Activated T-cell treated with anti-CD3 and anti-CD28 coated beads, Interleukin-2, amount 50 U/mL, for 48 hours (primary cell): Measurements from ENCODE around the gene CNMD.

Experiments
- DNase-seq, 2 experiments: peaks; one replicate each; pipeline ENCODE4 v3.0.0-alpha.2; 2020

Gene CNMD

DNA sequence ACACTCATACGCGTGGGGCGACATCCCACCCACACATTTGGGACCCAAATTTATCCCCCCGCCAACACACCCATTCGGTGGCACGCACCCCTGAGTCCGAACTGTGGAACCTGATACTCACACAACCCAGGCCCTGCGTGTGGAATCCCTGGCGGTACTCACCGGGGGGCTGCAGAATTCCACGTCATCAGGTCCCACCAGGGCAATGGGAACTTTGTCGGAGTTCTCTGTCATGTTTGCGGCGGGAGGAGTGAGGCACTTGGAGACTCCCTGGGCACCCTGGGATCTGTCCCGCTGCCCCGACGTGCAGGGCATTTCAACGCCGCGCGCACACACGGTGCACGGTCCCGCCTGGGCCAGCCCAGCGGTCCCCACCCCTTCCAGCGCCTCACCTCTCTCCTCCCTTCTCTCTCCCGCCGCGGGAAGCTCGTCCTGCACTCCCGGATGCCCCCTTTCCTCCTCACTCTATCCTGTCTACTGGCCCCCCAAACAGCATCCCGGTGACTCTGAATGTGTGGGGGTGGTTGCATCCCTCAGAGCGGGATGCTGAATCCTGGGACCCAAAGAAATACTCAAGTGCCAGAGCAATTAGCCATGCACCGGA is at the start of gene CNMD:
Gene CNMD (minus strand): TSS at position 353 of the 604 bp plus-strand sequence. CDS start 119 bp downstream, at position 234.
- no peak for DNase-seq

DNA sequence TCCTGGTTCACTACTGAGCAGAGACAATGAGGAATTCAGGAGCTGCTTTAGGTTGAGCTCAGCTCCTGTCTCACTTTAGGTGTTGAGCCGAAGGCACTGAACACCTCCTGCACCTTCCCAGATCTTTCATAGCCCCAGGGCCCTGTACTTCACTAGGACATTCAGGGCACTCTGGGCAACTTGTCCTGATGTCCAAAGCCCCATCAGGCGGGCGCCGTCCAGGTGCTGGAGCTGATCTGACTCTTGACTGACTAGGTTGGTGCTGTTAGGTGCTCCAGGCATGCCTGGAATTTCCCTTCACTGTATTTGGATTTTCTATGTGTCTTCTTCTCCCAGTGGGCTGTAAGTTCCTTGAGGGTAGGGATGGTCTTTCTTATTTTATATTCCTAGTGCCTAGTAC is 48.4 kb upstream of the CNMD start:
- no peak for DNase-seq

DNA sequence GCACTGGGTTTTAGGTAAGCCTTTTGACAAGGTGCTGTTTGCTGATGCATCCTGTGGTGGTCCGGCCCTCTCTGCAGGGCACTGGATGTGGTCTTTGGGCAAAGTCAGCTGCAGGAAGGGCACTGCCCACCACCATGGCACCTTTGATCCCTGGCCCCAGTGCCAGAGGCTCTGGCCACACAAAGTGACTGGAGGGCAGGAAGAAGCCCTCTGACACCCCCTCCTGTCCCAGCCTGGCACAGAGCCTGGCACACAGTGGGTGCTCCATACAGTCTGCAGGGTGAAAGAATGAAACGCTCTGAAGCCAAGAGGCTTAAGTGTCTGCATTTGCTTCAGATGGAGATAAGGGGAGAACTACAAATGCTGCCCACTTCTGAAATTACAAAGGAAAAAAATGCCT is 47.6 kb upstream of the CNMD start:
- no peak for DNase-seq

DNA sequence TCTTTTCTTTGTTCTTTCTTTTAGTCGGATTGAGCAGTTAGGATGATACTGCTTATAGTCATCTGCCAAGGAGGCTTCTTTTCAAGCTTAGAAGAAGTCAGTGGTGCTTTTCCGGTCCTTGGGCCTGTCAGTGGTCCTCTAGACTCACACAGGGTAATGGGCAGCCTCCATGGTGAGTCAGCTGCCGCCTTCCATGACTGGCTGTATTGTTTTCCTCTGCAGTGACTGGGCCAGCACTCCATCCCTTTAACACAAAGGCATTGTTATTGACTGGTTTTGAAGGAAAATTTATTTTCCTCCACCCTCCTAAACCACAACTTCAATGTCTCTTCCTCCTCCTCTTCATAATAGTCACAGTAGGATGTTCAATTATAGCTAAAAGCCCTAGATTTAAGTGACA is 47.1 kb upstream of the CNMD start:
- DNase-seq = no peak

DNA sequence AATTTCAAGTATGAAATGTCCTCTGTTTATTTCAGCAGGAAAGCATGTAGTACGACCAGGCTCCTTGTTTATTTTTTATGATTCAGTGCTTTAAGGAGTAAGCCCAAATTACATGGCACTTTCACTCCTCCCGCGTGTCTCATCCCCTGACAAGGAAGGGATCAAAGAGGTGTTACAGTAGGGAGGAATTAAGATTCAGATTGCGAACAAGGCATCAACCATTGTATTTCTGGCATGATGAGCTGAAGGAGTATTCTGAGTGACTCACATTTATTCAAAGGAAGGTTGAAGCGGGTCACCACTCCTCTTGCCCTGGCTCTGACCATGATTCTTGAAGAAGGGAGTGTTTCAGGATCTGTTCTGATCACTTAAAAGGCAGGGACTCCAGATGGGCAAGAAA is 46.1 kb upstream of the CNMD start:
- no peak for DNase-seq

DNA sequence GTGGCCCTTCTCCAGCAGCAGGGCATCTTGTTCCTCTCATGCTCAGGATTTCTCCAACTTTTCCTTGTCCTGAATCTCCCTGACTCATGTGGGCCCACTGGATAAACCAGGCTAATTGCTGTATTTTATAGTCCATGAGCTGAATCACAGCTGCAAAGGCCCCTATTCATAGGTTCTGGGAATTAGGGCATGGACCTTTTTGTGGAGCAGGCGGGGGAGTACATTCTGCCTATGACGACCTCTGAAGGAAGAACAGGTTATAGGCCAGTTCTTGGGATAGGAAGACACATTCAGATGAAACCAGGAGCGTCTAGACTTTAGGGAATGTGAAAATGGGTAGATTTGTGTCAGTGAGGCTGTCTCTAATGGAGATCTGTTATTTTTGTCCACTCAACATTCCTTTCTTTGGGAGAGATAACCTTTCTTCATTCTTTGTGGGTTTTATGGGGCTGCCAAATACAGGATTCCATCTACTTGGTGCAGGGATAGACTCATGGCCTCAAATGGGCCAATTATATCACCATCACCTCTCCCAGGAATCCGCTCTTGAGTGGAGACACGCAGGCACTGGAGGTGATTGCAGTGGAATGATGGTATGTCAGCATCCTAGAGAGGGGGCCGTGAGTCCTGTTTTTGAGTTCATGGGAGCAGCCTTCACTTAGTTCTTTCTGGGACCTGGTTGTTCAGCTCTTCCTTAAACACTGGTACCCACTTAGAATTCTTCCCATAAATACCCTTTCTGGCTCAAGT is 45.1 kb upstream of the CNMD start:
- no peak for DNase-seq

DNA sequence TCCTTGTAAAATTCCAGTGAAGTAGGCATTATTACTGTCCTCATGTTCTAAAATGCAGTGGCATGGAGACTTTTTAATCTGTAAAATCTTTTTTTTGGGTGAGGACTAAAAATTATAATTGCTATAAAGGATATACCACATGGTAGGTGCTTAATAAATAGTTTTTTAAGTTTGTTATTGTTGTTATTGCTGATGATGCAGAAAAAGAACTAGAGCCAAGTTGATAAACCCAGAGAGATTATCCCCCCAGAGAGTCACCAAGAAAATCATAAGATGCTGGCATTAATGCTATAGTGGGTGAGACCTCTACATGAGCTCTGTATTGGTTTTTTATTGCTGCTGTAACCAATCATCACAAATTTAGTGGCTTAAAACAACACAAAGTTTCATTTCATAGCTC is 44.3 kb upstream of the CNMD start:
- no peak for DNase-seq

DNA sequence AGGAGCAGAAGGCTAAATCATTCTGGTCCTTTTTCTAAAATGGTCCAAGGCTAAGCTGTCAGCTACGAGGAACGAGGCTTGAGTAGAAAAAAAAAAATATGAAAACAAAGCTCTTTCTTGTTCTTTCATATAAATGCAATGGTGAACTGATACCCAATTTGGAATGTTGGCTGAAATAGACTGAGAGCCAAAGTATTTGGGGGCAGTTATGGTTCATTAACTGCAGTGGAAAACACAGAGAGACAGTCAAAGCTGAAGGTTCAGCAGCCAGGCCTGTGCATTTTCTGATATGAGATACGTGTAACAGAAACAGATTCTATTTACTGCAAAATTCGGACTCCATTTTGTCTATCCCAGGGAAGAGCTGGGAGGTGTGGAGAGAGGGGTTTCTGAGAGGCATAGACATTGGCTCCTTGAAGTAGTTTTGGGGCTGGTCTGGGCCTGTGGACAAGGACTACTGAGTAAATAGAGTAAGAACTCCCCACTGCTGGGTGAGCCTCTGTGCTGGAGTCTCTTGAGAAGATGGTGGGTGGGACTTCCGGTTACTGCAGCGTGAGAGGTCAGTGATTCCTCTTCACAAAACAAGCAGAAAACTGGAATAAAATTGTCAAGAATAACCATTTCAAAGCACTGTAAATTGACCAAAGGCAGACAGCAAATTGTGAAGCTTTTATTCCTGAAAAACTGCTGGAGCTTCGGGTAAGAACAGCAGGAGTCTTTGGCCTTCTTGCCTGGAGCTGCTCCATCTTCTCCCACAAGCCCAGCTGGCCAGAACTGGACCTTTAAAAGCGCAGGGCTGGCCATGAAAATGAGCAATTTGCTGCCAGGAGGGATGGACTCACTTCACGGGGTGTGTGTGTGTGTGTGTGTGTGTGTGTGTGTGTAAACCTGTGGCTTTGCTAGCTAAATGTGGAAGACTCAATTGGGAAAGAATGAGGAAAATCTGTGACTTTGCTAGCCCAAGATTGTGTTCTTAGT is 43.1 kb upstream of the CNMD start:
- no peak for DNase-seq

DNA sequence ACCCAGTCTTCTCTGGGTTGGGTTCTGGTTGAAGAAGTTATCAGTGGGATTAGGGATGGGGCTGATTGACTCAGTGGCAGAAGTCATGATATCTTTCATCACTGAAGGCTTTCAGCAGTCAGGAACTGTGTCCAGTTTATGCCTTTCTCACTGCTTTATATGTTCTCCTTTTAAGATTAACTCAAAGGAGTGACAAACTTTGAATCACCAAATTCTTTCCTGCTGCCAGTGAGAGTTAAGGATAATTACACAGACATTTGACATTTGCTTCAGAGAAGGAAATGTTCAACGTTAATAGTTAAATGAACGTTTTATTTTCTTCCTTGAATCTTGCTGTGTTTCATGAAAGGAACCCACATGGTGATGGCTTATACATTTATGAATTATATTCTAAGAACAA is 41.0 kb upstream of the CNMD start:
- DNase-seq = no peak

DNA sequence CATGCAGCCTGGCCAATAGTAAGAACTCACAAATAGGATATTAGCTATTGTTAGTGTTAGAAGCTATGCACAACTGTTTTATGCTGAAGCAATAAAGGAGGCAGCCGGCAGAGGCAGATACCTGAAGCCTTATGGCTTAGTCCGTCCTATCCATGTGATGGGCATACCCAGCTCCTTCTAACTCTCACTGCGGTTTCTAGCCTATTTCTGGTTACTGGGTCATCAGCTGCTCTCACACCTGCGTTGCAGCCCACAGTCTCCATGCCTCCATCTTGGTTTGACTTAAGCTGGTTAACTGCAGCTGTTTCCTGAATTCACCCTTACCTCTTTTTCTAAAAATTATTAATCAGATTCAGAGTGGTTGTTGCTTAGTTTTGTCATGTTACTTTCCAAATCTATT is 40.5 kb upstream of the CNMD start:
- DNase-seq = no peak

DNA sequence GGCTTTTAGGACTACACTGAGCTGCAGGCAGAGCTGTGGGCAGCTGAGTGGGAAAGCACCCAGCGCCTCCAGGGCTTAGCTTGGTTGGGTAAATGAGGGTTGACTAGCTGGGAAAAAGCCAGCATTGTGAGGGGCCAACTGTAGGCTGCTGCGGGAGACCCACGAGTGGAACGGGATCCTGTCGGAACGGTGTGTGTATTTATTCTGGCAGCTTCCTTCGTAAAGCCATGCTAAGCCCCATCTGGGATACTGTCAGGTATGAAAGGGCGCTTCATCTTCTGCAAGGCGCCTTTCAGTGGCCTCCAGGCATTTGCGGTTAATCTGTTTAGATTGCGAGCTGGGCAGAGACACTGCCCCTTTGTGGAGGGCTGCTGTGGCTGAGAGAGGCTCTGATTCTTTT is 39.5 kb upstream of the CNMD start:
- no peak for DNase-seq

DNA sequence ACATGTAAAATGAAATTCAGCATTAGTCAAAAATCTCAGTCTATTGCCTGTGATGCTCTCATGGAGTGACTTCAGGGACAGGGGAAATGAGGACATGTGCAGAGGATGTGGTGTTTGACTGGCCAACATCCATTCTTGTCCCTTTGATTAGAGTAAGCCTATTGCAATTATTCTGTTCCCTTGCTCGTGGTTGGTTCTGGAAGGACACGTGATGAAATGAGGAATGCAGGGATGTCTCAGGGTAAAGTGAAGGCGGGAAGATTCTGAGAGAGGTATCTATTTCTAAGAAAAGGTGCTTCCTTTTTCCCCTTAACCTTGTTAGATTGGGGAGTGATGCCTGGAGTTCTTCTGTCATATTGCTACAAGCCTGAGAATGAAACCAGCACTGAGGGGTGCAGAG is 37.1 kb upstream of the CNMD start:
- no peak for DNase-seq

DNA sequence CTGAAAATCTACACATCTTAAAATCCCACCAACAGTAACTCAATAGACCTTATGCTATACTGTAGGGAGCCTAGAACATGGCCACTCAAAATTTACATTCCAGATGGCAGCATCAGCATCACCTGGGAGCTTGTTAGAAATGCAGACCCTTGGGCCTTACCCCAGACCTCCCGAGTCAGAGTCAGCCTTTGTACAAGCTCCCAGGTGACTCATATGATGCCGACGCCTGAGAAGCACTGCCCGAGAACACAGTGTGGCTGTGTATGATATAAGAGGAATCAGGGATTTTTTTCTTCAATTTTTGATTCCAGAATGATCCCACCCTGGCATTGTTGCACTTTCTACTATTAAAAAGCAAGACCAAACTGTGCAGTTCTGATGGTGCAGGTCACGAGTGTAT is 35.9 kb upstream of the CNMD start:
- no peak for DNase-seq

DNA sequence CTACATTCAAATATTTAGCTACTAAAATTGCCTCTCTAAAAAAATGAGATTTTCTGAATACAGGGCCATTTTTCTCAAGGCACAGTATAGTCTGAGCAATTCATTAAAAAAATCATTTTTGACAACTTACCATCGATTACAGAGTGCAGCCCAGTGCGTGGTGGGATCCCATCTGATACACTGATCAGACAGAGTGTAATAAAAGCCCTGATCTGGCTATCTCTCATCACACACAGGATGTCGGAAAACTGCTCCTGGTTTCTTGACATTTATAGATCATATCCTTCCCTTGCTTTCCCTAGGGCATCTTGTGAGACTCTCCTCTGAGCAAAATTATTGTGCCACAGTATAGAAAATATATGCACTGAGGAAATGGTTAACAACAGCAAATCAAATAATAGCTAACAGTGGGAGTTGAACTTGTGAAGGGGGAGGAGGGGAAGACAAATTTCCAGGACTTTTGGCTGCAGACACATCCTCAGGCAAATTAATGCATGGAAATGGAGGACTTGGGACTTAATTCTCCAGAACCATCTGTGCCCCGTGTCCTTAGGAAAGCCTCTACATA is 28.4 kb upstream of the CNMD start:
- DNase-seq = no peak

DNA sequence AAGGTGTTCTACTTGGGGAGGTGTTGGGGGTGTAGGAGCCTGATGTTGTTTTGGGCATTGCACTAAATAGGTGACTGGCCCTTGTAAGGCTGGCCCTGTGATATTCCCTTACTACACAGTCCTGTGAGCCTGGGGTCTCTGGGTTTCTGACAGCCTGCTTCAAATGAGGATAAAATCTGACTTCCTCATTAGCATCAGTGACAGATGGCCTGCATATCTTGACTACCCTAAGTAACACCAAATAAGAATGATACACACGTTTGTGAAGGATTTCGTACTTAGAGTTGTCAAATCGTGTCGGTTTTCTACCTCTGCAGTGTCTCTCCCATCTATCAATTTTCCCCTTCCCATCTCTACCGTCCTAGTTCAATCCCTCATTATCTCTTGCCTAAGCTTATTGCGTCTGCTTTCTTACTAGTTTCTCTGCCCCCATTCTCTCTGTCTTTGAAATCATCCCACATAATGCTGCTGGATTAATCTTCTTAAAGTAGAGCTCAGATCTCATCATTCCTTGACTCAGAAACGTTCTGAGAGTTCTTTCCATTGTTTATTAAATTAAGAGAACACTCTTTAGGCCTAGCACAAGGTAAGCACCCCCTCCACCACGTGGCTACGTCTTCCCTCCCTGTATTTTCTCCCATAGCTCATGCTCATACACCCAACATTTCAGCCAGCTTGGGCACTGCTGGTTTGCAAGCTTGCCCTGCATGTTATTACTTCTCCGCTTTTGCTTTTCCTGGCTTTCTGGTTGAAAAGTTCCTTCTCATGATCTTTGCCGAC is 26.2 kb upstream of the CNMD start:
- DNase-seq = no peak

DNA sequence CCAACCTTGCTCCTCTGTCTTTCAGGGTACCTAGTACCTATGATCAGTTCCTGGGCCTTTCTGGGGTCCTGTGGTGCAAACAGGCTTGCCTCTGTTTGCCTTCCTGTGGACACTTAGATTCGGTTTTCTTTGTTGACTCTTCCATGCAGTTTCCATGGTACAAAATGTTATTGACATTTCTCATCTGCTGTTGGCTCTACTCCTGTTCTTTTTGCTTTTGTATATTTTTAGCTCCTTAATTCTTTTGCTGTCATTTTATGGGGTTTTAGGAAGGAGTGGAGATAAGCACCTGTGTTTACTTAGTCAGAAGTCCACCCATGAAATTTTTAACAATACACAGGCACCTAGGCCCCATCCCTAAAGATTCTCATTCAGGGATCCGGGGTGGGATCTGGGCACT is 20.5 kb upstream of the CNMD start:
- DNase-seq = no peak

DNA sequence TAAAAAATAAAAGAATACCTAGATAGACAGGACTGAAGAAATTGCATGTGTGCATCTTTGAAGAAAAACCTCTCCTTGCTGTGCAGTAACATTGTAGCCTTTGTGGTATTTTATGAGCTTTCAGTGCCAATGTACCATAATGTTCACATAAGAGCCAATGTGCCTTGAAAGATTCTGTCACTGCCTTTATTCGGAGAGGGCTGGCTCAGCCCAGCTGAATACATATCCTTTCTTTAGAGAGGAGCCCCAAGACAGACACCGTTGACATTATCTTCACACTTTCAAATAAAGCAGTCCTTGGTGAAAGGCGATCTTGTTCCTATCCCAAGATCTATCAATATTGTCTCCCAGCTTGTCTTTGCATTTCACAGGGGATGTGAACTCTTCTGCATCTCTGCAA is 18.5 kb upstream of the CNMD start:
- DNase-seq = no peak

DNA sequence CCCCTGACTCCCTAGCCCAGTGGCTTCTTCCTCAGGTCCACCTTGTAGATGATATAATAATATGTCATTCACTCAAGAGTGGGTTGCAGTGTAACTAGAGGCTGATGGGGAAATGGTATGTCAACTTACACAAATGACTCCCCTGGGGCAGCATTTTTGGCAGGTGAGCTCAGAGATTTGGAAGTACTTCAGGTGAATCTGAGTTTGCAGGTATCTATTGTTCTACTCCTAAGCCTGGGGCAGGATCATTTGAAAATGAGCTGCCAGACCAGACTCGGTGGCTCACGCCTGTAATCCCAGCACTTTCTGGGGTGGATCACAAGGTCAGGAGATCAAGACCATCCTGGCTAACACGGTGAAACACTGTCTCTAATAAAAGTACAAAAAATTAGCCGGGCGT is 11.6 kb upstream of the CNMD start:
- no peak for DNase-seq

DNA sequence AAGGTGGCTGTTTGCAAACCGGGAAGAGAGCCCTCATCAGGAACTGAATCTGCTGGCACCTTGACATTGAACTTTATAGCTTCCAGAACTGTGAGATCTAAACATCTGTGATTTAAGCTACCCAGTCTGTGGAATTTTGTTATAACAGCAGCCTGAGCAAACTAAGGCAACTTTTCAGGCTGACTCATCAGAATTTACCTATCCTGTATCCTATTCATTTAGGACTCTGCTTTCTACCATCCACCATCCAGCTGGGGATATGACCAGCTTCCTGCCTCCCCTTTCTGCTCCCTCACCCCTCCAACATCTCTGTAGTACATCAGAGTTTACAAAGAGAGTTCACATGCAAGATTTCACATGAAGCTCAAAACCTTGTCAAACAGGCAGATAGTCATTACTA is 11.1 kb upstream of the CNMD start:
- DNase-seq = no peak

DNA sequence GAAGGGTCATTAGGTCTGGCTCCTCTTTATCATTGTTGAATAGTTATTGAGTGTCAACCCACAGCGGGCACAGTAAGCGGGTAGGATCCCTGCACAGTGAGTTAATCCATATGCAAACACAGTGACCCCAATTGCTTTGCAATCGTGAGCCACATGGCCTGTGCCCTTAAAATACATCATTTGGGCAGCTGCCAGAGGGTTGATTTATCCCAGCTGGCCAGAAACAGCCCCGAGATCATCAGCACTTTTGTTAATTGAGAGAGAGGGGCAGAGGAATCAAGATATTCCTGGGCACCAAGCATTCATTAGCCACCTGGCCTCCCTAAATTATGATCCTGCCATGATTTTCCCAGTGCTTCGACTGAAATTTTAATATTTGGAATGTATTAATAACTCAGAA is 9.8 kb upstream of the CNMD start:
- DNase-seq = no peak

DNA sequence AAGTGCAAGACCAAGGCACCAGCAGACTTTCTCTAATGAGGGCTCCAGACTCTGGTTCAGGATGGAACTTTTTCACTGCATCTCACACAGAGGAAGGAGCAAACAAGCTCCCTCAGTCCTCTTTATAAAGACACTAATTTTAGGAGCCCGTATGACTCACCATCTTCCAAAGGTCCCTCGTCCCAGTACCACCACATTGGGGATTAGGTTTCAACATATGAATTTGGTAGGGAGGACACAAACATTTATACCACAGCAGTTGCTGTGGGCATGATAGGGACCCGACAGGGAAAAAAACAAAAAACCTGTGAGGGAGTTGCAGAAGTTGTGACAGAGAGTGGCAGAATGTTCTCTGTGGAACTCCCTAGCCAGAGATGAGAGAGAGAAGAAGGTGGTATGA is 6.5 kb upstream of the CNMD start:
- DNase-seq = no peak

DNA sequence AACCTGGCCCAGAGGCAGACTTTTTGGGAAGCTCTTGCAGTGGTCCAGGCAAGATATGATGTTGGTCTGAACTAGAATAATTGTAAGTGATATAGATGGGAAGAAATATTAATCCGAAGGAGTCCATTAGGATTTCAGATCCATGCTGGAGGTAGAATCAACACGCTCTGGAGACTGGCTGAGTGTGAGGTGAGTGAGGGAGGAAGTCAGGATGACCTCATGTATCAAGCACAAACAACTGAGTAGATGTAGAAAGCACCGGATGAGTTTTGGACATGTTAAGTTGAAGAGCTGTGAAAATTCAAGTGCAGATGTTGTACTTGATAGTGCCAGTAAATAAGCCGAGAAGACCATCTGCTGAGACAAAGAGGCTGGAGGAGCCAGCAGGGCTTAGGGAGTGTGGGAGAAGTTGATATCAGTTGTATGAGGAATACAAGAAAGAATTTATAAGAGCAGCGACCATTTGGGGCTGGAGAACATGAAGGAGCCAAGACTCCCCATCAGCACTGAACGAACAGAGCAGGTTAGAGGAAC is 5.3 kb upstream of the CNMD start:
- DNase-seq = no peak
